ENCODE data around the gene RECQL5.
A peak's percentile ranks its signal among the peaks of the same experiment; 100 is the strongest.
"Not testable (repeated sequence)": the region's sequence is repeated elsewhere in the genome, so short reads cannot be mapped to it uniquely, and the experiment has no call there.

RECQL5 gene

DNA sequence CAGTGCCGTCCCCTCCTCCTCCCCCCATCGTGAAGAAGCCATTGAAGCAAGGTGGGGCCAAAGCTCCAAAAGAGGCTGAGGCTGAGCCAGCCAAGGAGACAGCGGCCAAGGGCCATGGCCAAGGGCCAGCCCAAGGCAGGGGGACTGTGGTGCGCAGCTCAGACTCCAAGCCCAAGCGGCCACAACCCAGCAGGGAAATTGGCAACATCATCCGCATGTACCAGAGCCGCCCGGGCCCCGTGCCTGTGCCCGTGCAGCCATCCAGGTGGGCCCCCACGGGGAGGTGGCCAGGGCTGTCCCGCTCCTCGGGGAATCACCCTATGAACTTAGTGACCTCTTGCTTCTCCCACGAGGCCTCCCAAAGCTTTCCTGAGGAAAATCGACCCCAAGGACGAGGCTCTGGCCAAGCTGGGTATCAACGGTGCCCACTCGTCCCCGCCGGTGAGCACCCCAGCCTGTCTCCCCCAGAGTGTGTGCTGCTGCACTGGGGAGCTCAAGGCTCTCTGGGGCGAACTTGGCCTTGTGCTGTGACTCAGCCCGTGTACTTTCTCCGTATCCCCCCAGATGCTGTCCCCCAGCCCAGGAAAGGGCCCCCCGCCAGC, 50.3 kb downstream of the RECQL5 start:
- DNase-seq (ENCODE audit: low read depth), result no peak

DNA sequence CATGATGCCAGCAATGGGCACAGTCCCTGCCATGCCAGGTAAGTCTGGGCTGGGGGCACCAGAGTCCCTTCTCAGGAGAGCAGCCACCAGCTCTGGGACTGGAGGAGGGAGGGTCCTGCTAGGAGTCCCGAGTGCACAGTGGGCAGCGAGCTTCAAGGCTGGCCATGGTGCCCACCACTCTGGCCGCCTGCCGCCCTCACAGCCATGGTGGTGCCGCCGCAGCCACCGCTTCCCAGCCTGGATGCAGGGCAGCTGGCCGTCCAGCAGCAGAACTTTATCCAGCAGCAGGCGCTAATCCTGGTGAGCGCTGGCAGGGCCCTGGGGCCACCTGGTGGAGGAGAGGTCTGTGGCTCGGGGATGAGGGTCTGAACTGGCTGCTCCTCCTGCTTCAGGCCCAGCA, 51.7 kb downstream of the RECQL5 start:
- no peak for DNase-seq (ENCODE audit: low read depth)

DNA sequence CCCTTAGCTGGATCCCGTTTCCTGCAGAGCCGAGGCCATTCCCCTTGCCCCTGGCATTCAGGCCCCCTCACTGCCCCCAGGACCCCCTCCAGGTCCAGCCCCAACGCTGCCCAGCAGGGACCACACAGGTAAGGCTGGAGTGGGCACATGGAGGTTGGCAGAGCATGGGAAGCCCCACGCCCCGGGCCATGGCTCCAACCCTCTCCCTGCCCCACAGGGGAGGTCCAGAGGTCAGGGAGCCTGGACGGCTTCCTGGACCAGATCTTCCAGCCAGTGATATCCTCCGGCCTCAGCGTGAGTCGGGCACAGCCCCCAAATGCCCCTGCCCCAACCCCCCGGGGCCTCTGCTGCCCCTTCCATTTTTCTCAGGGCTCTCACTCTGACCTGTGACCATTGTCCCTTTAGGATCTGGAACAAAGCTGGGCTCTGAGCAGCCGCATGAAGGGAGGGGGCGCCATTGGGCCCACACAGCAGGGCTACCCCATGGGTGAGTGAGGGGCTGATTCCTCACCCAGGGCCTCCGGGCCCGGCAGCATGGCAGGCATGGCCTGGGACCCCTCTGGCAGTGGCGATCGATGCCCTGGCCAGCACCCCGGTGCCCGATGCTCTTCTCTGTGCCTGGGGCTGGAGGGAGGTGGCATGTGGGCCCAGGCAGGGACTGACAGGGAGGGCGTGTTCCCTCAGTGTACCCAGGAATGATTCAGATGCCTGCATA, 52.2 kb downstream of the RECQL5 start:
- no peak for DNase-seq (ENCODE audit: low read depth)

DNA sequence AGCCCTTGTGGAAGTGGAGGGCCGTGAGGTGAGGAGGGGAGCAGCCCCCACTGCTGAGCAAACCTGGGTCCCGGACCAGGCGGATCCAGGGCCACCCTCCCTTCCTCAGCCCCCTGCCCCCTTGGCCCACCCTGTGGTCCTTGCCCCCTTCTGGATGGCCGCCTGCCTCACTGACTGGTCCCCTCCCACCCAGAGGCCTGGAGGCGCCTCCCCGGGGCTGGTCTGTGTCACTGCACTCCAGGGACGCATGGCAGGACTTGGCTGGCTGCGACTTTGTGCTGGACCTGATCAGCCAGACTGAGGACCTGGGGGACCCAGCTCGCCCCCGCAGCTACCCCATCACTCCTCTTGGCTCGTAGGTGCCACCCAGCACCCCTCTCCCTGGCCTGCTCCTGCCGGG, 52.9 kb downstream of the RECQL5 start:
- DNase-seq (ENCODE audit: low read depth), result no peak

DNA sequence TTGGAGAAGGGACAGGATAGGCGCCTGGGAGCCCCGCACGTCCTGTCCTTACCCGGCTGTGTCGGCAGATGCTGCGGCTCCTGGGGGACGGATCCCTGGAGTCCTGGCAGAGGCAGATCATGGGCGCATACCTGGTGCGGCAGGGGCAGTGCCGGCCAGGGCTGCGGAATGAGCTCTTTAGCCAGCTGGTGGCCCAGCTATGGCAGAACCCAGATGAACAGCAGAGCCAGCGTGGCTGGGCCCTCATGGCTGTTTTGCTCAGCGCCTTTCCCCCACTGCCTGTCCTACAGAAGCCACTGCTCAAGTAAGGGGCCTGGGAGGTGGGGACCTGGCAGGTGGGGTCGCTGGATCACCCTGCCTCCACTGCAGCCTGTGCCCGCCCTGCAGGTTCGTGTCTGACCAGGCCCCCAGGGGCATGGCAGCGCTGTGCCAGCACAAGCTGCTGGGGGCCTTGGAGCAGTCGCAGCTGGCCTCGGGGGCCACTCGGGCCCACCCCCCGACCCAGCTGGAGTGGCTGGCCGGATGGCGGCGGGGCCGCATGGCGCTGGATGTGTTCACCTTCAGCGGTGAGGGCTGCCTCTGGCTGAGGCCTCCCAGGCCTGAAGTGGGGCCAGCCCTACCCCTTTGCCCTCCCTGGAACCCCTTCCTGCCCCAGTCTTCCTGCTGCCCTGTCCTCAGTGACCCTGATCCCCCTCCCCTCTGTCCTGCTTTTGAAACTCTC, 53.9 kb downstream of the RECQL5 start:
- no peak for DNase-seq (ENCODE audit: low read depth)

DNA sequence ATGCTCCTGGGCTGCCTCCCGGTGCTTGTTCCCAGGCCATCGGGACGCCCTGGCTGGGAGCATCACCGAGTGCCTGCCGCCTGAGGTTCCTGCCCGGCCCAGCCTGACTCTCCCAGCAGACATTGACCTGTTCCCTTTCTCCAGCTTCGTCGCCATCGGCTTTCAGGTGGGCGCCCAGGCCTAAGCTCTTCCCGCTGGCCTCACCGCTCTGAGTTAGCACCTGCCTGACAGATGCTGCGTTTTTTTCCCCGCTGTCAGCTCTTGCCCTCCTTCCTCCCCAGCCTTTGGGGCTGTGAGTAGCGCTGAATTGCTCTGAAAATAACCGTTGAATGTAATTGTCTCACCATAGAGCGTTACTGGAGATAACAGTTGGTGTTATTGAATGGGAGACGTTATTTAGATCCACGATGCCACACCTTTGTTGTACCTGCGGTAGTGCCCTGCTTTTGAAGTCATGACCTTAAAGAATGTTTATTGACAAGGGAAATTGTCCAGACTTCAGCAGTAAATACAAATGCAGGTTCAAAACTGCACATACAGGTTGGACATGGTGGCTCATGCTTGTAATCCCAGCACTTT, 55.0 kb downstream of the RECQL5 start:
- no peak for DNase-seq (ENCODE audit: low read depth)

DNA sequence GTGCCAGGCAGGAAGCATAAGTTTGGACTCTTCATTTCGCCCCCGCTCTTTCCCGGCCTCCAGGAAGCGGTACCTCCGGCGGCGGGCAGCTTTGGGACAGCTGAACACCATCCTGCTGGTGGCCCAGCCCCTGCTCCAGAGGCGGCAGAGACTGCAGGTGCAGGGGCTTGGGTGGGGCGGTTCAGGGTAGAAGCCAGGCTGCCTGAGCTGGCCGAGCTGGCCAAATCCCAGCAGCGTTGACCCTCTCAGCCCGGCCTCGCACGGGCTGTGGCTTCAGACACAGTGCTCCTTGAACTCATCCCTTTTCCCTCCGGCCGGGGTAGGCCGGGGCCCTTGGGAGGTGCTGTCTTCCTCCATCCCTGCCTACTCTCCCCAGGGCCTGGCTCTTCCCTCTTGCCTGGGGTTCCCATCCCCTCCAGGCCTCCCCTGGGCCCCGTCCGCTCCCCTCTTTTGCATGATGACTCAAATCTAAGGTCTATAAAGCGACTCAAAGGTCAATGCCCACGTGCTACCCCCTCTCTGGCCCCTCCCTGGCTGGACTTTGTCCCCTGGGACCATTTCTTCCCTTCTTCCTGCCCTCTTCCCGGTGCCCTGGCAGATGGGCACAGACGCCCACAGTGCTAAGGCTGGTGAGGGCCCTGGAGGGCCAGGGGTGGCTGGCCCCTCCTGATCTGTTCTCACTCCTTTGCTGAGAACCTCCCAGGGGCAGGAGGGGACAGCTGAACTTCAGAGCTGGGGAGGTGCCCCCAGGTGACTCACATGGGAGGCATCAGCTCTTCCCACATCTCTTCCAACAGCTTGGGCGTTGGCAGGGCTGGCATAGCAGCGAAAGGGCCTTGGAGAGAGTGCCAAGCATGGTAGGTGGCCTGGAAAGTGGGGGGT, 56.6 kb downstream of the RECQL5 start:
- DNase-seq (ENCODE audit: low read depth), result no peak

DNA sequence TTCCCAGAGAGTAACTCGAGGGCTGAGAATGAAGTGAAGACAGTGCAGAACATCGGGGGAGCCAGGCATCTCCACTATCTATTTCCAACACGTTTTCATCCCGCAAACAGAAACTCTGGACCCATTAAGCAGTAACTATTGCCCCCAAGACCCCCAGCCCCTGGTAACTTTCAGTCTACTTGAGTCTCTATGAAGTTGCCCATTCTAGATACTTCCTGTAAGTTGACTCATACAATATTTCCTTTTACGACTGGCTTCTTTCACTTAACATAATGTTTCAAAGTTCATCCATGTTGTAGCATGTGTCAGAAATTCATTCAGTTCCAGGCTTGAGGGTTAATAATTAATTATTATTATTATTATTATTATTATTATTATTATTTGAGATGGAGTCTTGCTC, 59.9 kb downstream of the RECQL5 start:
- DNase-seq (ENCODE audit: low read depth), result no peak

DNA sequence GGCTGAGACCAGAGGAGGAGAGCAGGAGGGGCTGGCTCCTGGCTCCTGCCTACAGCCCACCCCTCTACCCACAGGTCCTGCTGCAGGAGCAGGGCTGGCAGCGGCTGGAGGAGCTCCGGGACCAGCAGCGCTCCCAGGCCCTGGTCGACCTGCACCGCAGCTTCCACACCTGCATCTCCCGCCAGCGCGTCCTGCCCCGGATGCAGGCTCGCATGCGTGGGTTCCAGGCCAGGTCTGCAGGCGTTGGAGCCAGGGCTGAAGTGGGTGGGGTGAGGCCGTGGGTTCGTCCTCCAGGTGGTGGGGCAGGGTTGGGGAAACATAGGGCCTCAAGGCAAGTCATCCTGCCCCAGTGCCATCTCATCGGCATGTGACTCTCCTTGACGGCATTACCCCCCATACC, 61.2 kb downstream of the RECQL5 start:
- DNase-seq (ENCODE audit: low read depth), result no peak

DNA sequence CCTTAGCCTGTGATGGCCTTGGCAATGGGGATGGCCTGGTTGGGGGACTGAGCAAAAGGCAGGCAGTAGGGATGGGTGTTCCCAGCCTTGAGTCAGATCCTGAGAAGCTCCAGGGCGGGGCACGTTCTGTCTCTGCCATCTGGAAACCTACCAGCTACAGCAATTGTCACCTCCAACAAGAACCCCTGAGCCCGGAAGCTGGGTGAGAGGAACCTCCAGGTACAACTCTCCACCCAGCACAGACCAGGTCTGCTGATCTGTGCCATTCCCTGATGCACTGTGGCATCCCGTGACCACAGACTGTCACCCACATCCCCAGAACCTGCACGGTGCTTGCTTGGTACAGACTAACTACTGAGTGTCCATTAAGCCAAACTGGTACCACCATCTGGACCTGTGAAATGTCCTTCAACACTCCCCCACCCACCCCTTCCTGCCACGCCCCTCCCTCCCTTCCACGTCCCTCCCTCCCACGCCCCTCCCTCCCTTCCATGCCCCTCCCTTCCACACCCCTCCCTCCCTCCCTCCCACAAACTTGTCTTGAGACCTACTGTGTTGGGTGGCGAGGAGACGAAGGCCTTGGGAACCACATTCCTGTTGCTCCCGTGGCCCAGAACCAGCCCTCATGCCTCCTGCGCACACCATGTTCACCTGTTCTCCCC, 62.8 kb downstream of the RECQL5 start:
- no peak for DNase-seq (ENCODE audit: low read depth)

DNA sequence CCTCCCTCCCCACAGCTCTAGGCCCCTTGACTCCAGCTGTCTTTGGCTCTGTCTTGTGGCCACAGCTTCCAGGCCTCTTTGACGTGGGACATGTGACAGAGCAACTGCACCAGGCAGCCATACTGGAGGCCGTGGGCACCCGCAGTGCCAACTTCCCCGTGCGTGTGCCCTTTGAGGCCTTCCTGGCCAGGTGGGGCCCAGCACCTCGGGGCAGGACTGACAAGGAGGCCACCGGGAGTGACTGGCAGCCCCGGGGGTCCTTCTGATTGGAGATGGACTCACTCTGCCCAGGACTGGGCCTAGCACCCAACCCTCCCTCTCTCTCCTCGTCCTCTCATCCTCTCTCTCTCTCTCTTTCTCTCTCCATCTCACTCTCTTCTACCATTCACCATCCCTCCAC, 63.8 kb downstream of the RECQL5 start:
- DNase-seq (ENCODE audit: low read depth), result no peak

DNA sequence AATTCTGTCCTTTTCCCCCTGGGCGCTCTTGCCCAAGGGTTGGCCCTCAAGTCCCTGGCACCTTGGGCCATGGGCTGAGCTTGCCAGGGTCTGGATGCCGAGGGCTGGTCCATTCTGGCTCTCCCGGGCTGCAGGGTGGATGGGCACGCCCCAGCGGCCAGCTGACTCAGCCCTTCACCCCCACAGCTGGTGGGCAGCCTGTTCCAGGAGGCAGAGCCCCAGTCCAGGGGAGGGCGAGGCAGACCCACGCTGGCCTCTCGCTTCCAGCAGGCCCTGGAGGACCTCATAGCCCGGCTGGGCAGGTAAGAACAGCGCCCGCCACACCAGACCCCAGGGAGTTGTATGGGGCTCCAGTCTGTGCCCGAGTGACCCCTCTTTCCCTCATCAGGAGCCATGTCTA, 64.3 kb downstream of the RECQL5 start:
- DNase-seq (ENCODE audit: low read depth), result no peak

DNA sequence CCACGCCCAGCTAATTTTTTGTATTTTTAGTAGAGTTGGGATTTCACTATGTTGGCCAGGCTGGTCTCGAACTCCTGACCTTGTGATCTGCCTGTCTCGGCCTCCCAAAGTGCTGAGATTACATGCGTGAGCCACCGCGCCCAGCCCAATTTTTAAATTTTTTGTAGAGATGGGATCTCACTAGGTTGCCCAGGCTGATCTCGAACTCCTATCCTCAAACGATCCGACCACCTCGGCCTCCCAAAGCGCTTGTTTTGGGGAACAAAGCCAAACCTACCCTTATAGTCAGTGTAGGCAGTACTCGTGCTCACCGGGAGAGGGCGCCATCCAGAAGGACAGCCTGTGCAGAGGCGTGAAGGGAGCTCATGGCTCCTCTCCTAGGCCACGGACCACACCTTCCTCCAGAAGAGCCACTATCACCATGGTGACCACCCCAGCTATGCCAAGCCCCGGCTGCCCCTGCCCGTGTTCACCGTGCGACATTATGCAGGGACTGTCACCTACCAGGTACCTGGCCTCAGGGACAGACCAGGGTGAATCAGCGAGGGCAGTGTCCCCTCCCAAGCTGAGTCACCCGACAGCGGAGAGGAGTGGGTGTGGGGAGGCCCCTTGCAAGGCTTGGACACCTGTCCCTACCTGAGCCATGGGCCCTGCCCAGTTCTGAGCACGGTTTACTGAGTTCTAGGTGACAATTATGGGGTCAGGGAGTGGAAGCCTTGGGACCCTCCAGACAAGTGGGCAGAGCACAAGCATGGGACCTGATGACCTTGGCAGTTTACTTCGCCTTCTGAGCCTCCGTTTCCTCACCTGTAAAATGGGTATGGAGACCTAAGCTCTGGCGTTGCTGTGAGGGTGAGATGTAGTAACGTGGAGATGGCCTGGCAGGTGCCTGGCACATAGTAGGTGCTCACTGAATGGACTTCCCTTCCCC, 65.6 kb downstream of the RECQL5 start:
- peak; percentile 27 for DNase-seq (ENCODE audit: low read depth)

DNA sequence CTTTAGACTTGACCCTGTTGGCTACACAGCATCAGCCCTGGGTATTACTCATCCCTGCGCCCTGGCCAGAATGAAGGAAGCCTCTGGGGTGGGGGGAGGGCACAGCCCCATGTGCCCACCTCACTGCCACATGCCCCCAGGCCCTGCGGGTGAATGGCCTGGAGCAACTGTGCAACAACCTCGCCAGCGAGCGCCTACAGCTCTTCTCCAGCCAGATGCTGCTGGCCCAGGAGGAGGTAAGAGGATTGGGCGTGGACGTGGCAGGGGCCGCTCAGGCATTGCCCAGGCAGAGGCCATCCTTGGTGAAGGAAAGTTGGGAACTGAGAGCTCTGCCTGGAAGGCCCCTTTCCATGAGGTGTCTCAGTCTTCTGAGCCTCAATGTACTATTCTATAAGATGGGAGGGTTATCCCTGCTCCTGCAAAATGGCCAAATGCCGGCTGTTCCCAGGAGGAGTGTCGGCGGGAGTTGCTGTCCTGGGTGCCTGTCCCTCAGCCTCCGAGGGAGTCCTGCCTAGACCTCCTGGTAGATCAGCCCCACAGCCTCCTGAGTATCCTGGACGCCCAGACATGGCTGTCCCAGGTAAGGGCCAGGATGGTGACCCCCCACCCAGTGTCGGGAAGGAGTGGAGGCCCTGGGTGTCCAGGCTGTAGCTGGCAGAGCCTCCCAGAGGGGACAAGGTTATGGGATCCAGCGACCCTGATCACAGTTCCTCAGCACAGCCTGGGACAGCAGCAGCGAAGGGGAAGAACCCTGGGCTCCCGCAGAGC, 70.5 kb downstream of the RECQL5 start:
- DNase-seq (ENCODE audit: low read depth), result no peak

DNA sequence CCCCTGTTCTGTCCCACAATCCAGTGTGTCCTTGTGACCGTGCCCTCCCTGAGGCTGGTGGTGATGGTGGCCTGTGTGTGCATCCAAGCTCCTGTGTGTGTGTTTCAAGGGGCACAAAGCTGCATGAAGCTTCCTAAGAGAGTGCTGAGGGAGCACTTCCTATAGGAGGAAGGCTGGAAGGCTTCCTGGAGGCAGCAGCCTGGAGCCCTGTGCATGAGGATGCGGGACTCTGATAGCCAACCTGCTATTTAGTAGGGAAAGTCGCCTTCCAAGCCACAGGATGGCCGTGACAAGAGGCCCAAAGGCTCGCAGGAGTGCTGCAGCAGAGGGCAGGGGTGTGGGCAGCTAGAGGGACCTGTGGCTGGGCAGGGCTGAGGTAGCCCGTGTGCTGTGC, 71.0 kb downstream of the RECQL5 start:
- DNase-seq (ENCODE audit: low read depth), result no peak

DNA sequence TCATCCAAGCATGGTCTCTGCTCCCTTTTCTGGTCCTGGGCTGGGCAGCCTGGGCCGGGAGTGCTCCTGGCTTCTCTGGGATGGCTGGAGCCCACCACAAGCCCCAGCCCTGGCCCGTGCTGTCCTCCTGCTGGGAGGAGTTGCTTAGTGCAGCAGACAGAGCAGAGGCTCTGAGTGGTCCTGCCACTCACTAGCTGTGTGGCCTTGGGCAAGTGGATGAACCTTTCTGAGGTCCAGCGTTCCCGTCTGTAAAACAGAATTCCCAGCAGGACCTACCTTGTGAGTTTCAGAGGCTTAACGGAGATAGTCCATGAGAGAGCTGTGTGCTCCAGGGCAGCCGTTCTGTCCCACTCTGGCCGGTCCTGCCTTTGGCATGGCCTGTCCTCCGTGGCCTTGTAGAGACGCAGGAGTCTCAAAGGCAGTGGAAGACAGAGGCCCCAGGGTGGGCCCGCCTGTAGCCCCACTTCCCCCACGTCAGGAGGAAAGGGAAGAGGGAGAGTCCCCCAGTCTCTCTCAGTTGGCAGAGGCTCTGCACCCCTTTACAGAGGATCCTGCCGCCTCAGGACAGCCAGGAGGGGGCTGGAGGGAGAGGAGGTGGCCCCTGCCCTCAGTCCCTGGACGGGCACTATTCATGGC, 71.6 kb downstream of the RECQL5 start:
- DNase-seq (ENCODE audit: low read depth), result no peak

DNA sequence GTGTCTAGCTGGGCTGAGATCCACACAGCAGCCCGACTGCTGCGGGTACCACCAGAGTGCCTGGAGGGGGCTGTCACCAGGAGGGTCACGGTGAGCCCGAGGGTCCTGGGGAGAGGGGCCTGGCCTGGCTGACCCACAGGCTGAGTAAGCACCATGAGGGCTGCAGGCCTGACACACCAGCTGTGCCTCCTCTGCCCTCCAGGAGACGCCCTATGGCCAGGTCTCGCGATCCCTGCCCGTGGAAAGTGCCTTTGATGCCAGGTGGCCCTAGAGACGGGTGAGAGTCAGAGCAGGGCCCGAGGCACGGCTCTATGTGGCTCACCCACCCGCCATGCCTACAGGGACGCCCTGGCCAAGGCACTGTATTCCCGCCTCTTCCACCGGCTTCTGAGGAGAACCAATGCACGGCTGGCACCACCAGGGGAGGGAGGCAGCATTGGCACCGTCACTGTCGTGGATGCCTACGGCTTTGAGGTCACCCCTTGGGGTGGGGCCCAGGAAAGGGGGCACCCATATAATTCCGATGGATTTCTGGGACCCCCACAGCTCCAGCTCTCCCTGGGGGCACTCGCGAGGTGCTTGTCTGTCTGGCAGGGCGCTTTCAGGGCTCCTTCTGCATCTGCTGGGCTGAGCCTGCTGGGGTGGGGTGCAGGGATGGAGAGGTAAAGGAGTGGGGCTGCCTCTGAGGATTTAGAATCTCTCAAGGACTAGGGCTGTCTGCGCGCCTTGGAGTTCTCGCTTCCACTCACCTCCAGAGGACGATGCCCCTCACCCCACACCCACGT, 72.3 kb downstream of the RECQL5 start:
- DNase-seq (ENCODE audit: low read depth), result no peak

DNA sequence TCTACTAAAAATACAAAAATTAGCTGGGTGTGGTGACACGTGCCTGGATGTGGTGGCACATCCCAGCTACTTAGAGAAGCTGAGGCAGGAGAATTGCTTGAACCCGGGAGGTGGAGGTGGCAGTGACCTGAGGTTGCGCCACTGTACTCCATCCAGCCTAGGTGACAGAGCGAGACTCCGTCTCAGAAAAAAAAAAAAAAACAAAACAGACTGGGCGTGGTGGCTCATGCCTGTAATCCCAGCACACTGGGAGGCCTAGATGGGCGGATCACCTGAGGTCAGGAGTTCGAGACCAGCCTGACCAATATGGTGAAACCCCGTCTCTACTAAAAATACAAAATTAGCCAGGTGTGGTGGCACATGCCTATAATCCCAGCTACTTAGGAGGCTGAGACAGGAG, 73.5 kb downstream of the RECQL5 start:
- not testable (repeated sequence) for DNase-seq (ENCODE audit: low read depth)
